Measurements from ENCODE around the gene CCNG2.

Gene CCNG2

DNA sequence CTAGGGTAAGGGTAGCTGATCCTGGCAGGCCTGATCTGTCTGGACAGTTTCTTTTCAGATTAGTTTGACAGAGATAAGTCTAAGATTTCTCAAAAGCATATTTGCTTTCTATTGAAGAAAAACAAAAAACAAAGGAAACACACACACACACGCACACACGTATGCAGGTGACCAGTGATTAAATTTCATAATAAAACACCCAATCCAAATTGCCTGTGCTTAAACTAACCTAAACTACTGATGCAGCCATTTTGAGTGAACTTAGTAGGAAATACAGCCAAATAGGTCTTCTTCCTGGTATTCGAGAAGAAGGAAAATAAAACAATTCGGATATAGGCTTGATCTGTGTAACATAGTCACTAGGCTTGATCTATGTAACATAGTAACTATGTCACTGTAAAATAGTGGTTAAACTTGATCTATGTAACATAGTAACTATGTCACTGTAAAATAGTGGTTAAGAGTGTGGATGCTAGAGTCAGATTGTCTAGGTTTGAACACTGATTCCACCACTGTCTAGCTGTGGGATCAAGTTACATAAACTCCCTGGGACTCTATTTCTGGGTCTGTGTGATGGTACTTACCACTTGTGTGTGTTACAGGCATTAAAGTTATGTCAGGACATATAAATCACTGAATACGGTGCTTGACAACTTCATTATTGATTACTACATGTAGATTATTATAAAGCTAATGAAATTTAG, 9.8 kb upstream of the CCNG2 start:
- TF ChIP-seq, protein P1, sequence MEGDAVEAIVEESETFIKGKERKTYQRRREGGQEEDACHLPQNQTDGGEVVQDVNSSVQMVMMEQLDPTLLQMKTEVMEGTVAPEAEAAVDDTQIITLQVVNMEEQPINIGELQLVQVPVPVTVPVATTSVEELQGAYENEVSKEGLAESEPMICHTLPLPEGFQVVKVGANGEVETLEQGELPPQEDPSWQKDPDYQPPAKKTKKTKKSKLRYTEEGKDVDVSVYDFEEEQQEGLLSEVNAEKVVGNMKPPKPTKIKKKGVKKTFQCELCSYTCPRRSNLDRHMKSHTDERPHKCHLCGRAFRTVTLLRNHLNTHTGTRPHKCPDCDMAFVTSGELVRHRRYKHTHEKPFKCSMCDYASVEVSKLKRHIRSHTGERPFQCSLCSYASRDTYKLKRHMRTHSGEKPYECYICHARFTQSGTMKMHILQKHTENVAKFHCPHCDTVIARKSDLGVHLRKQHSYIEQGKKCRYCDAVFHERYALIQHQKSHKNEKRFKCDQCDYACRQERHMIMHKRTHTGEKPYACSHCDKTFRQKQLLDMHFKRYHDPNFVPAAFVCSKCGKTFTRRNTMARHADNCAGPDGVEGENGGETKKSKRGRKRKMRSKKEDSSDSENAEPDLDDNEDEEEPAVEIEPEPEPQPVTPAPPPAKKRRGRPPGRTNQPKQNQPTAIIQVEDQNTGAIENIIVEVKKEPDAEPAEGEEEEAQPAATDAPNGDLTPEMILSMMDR (conservative IDR thresholded peaks at IDR 0.05; ENCODE audit: low read length) = no peak
- no peak overlapping the region for H3K4me3 ChIP-seq (ENCODE audit: low read length)
- DNase-seq (ENCODE audit: low read depth) = no peak

DNA sequence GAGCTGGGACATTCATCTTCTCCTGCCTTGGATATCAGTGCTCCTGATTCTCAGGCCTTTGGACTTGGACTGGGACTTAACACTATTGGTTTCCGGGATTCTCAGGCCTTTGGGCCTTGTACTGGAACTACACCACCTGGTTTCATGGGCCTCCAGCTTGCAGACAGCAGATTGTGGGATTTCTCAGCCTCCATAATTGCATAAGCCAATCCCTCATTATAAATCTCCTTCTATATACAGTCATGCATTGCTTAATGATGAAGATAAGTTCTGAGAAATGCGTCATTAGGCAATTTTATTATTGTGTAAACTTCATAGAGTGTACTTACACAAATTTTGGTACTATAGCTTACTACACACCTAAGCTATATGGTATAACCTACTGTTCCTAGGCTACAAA, 8.9 kb upstream of the CCNG2 start:
- TF ChIP-seq, protein P1 (conservative IDR thresholded peaks at IDR 0.05; ENCODE audit: low read length) = no peak
- DNase-seq (ENCODE audit: low read depth) = peak; percentile 4
- no peak overlapping the region for H3K4me3 ChIP-seq (ENCODE audit: low read length)

DNA sequence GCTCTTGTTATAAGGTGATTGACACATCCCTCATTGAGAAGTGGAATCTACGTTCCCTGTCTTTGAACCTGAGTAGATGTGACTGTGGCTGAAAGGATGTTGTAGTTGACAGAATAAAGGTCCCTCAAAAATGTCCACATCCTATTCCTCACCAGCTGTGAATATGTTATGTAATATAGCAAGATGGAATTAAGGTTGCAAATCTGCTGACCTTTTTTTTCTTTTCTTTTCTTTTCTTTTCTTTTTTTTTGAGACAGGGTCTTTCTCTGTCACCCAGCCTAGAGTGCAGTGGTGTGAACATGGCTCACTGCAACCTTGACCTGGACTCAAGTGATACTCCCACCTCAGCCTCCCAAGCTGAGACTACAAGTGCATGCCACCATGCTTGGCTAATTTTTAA, 7.2 kb upstream of the CCNG2 start:
- H3K4me3 ChIP-seq (ENCODE audit: low read length) = no peak overlapping the region
- TF ChIP-seq, protein P1 (conservative IDR thresholded peaks at IDR 0.05; ENCODE audit: low read length) = no peak
- DNase-seq (ENCODE audit: low read depth) = no peak

DNA sequence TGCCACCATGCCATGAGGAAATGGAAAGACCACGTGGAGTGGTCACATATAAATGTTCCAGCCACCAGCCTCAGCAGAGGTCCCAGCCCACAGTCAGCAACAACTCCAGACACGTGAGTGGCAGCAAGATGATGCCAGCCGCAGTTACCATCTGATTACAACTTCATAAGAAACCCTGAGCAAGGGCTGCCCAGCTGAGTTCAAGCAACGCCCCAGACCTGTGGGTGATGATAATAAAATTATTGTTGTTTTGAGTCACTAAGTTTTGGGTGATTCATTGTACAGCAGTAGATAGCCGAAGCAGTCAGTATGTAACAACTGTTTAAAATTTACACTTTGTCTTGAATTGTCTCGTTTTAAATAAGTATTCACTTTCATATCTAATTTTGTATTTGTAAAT, 5.8 kb upstream of the CCNG2 start:
- no peak for DNase-seq (ENCODE audit: low read depth)
- TF ChIP-seq, protein P1 (conservative IDR thresholded peaks at IDR 0.05; ENCODE audit: low read length) = no peak
- no peak overlapping the region for H3K4me3 ChIP-seq (ENCODE audit: low read length)

DNA sequence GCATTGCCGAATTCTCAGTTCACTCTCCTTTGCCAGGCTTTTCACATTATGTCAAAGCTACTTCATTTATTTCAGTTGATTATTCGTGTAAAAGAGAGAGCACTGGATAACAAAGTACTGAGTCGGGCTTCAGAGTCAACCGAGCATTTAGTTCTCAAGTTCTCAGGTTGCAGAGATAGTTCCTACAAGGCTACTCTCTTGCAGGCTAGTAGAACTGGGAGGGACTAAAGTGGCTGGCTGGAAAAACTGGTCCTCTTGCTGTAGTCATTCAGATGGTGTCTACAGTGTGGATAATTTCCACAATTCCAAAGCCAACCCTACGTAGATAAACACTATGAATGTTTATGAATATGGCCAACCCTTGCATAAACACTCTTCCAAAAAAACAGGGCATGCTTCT, 4.6 kb upstream of the CCNG2 start:
- TF ChIP-seq, protein P1 (conservative IDR thresholded peaks at IDR 0.05; ENCODE audit: low read length) = no peak
- H3K4me3 ChIP-seq (ENCODE audit: low read length) = no peak overlapping the region
- DNase-seq (ENCODE audit: low read depth) = no peak

DNA sequence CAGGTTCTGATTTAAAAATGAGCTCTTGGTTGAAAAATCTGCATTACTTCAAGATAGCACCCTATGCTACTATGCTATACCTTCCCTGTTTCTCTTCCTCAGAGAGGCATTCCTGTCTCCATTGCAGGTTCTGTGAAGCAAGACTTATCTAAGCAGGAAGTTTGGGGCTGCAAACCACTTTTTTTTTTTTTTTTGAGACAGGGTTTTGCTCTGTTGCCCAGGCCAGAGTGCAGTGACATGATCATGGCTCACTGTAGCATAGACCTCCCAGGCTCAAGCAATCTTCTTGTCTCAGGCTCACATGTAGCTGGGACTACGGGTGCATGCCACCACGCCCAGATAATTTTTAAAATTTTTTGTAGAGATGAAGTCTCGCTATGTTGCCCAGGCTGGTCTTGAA, 4.0 kb upstream of the CCNG2 start:
- no peak for DNase-seq (ENCODE audit: low read depth)
- H3K4me3 ChIP-seq (ENCODE audit: low read length) = no peak overlapping the region

DNA sequence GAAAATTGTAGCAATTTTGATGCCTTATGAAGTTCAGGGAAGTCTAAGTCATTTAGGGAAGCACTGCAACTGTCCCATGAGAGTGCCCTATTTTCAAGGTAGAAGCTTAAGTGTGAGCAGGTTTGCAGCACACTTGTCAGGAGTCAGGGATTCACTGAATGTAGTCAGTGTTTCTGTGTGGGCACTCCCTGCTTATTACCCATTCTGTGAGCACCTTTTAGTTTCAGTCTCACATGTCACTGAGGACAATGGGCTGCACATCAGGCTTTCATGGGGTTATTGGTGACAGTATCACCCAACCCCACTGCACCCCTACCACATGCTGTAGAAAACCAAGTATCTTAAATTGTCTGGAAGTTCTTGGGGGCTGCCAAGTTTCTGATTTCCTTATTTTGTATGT, 2.9 kb upstream of the CCNG2 start:
- TF ChIP-seq, protein P1 (conservative IDR thresholded peaks at IDR 0.05; ENCODE audit: low read length) = no peak
- DNase-seq (ENCODE audit: low read depth) = no peak
- H3K4me3 ChIP-seq (ENCODE audit: low read length) = no peak overlapping the region

More for the DNA sequence above, 4.0 kb upstream of the CCNG2 start:
- TF ChIP-seq, protein P1 (conservative IDR thresholded peaks at IDR 0.05; ENCODE audit: low read length) = no peak
